Measurements from ENCODE around the gene CCR5AS.
"Not testable (repeated sequence)": the region's sequence is repeated elsewhere in the genome, so short reads cannot be mapped to it uniquely, and the experiment has no call there.

CCR5AS gene

DNA sequence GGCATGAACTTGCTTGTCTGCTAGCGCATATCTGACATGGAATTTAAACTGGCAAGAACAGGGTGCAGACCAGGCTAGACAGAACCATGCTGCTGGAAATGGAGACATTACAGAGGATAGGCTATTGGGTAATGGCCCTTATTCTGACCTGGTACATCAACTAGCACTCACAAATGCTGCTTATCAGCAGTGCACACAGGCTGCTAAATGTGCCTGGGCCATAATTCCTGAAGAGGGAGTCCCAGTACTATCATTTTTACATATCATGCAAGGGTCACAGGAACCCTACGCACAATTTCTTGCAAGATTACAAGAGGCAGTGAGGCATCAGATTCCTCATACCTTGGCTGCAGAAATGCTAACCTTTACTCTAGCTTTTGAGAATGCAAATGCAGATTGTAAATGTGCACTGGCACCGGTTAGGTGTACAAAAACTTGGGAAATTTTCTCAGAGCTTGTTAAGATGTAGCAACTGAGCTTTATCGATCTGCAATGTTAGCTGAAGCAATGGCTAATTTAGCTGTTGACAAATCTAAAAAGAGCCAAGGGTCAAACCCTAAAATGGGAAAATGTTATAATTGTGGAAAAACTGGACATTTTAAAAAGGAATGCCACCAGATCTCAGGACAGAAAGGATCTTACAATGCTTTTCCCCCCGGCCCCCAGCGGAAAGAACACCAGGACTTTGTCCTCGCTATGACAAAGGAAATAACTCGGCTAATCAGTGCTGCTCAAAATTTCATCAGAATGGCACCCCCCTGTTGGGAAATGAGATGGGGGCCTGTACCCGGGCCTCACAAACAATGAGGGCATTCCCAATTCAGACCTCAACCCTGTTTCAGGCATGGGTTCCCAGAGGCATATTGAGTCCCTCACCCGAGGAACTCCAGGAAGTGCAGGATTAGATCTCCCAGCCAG lies 21.3 kb upstream of the CCR5AS start:
- DNase-seq, result no peak

DNA sequence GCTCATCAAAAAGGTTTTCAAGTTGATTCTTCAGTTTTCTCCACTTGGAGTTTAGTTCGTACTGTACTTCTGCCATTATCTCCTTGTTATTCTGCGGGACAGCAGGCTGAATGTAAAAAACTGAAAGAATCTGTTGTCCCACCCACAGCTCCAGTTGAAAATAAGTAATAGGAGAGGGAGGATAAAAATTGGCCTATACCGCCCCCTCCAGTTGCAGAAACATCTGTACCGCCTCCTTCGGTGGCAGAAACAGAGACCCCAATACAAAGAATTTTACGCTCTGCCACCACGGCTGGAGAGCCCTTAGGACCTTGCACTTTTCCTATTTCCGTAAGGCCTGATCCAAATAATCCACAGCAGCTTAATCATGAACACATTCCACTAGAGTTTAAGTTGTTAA lies 20.5 kb upstream of the CCR5AS start:
- not testable (repeated sequence) for DNase-seq

DNA sequence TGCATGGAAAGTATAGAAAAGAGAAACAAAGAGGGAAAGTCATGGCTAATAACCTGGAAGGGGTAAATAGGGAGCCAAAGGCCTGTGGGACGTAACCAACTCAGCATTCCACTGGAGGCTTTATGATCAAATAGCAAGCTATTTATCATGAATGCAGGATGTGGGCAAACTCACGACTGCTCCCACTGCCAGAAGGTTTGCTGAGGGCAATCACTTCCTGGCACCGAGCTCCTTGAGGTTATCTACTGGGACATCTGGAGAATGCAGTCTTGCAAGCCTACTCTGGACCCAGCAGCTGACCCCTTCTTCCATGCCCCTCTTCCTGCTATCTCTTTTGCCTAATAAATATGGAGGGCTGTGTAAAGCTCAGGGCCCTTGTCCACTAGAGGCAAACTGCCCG lies 19.6 kb upstream of the CCR5AS start:
- DNase-seq, result not testable (repeated sequence)

DNA sequence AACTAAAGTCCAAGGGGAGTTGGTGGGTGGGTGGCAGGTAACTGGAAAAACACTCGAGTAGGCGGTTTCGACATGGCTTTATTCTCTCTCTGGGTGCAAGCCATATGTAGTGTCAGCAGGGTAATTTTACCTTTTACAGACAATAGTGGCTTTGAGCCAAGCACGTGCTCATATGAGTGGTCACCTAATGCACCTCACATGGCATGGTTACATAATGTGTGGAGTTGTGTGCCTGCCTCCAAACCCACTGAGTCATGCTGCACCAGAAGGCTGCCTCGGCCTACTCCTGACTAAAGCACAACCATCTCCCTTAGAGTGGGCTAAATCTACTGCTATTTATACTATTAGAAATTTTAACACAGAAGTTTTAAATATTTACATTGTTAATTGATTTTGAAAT lies 16.7 kb upstream of the CCR5AS start:
- DNase-seq, result no peak

DNA sequence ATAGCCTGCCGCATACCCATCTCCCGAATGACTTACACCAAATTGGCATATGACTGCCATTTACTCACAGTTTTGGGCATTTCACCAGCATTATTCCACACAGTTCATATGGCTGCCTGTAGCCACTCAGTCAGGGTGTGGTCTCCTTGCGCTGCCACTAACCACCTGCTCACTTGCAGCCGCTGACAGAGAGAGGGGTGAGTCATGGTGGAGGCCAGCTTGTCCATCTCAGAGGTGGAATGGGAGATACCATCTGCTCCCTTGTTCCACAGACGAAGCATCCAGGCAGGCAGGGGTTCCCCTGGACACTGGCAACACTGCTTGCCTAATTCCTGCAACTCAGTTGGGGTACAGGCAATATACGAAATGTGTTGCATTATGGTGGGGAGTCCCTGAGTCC lies 15.8 kb upstream of the CCR5AS start:
- DNase-seq, result no peak

DNA sequence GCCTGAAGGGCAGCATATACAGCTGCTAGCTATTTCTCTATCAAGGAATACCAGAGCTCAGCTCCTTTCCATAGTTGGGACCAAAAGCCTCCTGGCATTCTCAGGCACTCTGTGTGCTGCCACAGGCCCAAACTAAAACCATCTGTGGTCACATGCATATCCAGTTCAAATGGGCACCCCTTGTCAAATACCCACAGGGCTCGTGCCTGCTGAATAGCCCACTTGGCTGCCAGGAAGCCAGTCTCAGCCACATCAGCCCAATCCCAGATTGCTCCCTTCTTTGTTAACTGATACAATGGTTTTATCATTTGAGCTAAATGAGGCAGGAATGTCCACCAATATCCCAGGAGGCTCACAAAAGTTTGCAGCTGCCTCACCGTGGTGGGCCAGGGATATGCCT lies 14.1 kb upstream of the CCR5AS start:
- no peak for DNase-seq

DNA sequence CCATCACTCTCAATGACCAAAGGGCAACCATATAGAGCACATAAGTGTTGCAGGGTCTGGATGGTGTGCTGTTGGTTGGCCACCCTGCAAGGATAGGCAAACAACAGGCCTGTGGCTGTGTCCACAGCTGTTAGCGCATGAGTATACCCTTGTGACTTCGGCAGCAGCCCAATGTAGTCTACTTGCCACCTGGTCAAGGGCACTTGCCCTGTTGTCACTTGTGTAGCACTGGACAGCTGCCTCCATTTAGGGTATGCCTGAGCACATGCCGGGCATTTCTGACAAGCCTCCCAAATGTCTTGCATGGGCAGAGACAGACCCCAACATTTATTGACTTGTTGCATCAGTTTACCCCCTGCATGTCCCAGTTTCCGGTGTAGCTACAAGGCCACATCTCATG lies 12.9 kb upstream of the CCR5AS start:
- DNase-seq, result no peak

DNA sequence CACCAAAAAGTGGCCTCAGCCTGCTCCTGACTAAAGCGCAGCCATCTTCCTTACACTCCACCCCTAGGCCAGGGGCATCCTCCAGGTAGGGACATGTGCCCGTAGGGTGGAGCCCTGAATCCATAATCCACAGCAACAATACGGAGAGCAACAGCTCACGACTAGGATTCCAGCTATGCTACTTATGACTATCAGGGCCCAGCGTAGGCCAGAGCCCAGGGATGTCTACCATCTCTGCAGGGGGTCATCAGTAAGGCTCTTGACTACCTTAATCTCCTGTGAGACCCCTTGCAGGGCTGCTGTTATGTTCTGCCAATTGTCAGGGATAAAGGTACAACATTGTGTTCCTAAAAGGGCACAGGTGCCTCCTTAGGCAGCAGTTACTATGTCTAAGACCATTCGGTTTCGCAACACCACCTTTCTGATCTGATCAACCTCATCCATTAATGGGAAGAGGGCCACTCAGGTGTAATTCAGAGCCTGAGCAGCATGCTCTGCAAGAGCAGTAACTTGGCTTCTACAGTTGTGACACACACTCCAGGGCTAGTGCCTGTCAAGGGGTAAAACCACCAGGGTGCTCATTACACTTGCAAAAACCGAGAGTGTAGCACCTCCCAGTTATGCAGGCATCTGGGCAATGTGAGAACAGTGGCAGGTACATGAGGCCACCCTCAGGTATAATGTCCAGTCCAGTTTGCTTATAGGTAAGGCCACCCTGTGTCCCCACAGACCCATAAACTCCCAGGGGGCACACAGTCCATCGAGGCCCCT lies 11.2 kb upstream of the CCR5AS start:
- DNase-seq, result no peak

DNA sequence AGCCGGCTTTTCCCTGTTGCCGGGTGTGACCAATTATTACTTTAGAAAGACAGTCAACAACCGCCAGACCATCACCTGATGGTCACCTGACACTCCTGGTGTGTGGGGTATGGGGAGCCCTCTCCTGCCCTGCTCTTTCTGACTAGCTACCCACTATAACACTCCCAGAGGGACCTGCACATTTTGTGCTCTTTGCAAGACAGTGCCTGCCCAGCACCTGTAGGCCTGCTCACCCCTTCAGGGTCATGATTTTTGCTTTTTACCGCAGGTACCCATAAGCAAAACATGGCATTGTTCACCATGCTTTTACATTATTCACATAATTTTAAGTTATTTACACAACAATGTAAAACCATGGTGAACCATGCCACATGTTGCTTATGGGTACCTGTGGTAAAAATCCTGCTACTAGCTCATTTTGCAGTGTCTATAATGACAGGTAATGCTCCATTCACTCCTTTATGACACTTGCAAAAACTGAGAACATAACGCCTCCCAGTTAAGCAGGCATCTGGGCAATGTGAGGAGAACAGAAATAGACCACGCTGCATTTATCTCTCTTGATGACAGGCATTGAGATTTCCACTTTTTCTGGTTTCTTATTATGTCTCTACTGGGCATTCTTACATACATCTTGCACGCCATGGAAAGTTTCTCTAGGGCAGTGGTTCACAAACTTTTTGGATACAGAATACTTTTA lies 10.1 kb upstream of the CCR5AS start:
- no peak for DNase-seq

DNA sequence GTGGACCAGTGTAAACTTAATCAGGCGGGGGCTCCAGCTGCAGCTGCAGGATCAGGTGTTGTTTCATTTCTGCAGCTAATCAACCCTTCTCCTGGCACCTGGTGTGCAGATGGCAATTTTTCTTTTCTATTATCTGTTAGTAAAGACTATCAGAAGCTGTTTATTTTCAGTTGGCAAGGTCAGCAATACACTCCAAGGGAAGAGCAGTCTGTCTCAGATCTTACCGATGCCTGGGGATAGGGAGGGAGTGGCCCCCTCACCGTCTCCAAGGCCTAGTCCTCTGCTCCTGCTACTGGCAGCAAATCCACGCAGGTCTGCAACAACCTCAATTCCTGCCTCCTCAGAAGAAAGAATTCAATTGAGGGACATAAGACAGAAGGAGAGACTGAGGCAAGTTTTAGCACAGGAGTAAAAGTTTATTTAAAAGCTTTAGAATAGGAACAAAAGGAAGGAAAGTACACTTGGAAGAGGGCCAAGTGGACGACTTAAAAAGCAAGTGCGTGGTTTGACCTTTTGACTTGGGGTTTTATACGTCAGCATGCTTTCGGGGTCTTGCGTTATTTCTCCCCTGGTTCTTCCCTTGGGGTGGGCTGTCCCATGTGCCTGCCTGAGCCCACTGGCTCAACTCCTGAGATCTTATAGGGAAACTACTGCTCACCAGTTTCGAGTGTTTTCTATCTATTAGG lies 9.4 kb upstream of the CCR5AS start:
- DNase-seq, result no peak

DNA sequence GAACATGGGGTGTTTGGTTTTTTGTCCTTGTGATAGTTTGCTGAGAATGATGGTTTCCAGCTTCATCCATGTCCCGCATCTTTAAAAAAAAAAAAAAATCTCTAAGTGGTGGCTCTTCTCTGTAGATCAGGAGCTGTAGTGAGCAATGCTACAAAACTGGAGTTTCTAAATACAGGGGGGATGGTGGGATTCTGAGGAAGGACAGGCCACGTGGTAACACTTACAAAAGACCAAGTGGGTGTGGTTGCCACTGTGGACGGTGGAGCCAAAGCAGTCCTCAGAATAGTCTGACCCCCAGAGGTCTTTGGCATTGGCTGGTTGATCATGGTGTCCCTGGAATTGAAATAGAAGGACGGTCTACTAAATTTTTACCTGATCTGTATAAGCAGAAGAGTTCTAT lies 7.9 kb upstream of the CCR5AS start:
- DNase-seq, result no peak

DNA sequence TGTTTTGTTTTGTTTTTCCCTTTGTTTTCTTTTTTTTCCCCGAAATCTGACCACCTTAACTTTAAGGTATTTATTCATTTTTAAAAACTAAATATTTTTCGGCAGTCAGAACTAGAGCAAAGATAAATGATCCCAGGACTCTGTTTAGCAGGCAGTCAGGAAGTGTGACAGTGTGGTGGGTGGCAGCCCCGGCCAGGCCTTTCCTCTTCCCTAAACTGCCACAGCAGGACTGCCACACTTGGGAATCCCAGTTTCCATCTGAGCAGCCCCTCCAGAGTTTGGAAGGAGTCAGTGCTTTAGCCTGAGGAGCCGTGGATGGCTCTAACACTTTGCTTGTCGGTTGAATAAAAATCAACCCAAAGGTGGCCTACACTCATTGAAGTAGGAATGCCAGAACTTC lies 7.1 kb upstream of the CCR5AS start:
- no peak for DNase-seq

DNA sequence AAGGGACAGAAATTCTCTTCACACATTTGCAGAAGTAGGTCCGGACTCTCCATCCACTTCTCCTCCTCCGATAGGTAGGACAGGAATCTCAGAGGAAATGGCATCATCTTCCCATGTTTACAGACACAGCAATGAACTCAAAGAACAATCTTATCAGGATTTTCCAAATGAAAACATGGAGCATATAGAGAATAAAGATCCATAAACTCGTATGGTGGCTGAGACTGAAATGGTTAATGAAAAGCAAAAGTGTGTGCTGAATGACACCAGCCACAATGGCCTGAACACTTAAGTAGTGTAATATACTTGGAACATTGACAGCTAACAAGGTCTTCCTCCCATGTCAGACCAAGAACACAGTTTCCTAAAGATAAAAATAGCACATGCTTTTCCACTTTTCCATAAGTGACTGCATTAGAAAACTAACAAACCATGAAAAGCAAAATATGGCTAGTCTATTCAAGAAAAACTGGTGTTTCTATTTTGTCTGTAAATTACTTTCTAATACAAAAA lies 6.0 kb upstream of the CCR5AS start:
- no peak for DNase-seq

DNA sequence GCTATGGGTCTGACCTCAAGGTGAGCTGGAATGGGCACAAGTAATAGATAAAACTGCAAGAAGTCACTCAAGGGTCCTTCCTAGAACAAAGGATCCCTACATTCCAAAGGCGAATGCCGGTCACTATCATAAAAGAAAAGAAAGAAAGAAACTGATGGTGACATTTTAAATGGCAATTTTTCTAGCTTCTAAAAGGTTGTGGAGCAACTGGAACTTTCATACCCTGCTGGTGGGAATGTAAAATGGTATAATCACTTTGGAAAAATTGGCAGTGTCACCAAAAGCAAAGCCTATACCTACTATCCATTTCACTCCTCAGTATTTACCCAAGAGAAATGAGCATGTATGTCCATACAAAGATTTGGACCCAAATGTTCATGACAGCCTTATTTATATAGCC lies 4.4 kb upstream of the CCR5AS start:
- no peak for DNase-seq

DNA sequence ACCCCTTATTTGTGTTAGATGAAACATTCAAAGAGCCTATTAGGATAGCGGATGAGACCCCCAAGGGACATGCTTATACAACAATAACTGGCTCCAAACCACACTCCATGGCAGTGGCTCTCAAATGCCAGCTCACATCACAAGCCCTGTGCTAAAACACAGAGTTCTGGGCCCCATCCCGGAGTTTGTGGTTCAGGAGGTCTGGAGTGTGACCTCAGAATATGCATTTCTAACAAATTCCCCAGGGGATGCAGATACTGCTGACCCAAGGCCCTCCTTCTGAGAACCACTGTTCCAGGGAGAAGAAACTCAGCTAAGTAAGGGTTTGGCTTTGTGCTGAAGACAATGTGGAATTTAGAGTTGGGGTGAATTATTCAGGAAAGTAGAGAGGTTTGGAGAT lies 3.8 kb upstream of the CCR5AS start:
- DNase-seq, result no peak

DNA sequence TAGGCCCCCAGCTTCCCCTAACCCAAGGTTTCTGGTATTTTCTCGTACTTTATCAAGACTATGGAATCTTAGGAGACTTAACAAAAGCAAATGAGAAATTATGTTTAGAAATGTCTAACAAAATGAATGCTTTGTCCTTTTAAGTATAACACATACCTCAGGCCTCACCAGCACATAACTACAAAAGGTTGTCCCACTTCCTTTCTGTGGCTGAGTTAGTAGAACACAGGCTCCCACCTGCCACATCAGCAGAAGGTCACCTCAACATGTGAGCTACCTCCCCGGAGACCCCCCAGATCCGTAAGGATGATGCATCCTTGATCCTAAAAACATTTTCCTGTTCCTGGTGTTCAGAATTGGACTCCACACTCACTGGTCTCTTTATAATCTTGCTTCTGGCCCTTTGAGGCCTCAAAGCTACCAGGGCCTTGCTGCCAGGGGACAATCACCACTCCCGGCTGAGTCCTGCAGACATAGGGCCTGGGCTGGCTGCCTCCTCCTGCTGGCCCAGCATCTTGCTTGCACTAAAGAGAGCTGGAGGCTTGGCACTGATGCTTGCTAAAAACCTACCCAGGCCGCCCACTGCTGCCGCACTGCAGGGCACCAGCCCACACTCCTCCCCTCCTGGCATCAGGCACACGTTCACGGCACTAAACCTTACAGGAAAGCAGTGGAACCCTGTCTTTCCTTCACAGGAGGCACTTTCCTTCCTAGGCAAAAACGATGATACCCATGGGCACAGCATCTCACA lies 3.0 kb upstream of the CCR5AS start:
- DNase-seq, result no peak

DNA sequence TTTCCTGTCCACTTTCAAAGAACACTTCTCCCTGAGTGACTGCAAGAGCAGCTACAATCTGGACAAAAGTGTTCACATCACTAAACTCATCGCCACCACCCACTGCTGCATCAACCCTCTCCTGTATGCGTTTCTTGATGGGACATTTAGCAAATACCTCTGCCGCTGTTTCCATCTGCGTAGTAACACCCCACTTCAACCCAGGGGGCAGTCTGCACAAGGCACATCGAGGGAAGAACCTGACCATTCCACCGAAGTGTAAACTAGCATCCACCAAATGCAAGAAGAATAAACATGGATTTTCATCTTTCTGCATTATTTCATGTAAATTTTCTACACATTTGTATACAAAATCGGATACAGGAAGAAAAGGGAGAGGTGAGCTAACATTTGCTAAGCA lies 2.0 kb upstream of the CCR5AS start:
- DNase-seq, result no peak

DNA sequence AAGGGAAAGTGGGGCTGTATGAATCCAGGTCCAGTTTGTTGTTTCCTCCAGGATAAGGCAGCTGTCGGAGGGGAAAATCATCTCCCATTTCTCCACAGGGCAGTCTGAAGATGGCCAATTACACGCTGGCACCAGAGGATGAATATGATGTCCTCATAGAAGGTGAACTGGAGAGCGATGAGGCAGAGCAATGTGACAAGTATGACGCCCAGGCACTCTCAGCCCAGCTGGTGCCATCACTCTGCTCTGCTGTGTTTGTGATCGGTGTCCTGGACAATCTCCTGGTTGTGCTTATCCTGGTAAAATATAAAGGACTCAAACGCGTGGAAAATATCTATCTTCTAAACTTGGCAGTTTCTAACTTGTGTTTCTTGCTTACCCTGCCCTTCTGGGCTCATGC lies 1.1 kb upstream of the CCR5AS start:
- no peak for DNase-seq

DNA sequence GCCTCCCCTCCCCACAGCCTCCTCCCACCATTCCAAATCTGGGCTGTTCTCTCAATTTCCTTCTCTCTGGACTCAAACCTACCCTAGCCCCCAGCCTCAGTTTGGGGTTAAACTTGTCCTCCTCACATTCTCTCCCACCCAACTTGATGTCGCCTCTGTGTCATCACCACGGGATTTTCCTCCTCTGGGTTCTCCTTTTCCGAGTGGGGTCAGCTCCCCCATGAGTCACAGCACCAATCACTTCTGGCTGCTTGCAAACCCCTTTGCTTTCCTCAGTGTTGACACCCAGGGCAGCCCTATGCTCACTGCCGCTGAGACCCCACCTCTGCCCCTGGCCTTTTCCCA lies 451 bp downstream of the CCR5AS start:
- DNase-seq, result no peak

DNA sequence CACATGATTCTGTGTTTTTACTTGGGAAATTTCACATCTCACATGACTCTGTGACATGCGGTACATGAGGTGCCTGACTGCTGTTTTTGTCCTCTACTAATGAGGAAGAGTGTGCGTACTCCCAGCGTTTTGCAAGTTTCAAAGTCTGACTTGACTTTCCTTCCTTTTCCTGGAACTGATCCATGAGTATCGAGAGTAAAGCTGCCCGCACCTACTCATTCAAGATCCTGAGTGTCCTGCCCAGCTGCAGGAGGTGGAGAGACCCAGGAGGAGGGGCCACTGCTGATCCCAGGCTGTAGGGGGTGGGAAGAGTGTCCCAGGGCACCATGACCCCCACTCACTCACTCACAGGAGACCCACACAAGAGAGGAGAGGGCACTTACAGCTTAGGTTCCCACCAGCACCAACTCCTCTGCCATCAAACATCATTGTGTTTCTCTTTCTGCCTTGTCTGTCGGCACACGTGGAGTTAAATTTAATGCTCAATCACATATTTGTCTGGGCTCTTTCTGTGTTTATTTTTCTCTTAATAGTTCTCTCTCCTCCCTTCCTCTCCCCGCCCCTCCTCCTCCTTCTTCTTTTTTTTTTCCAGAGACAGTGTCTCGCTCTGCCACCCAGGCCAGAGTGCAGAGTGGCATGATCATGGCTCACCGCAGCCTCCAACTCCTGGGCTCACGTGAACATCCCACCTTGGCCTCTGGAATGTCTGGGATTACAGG lies 1.4 kb downstream of the CCR5AS start:
- DNase-seq, result no peak

DNA sequence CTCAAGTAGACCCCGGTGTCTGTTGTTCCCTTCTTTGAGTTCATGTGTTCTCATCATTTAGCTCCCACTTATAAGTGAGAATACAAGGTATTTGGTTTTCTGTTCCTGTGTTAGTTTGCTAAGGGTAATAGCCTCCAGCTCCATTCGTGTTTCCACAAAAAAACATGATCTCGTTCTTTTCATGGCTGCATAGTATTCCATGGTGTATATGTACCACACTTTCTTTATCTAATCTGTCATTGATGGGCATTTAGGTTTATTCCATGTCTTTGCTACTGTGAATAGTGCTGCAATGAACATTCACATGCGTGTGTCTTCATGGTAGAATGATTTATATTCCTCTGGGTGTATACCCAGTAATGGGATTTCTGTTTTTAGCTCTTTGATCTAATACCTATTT lies 4.0 kb downstream of the CCR5AS start:
- DNase-seq, result not testable (repeated sequence)

DNA sequence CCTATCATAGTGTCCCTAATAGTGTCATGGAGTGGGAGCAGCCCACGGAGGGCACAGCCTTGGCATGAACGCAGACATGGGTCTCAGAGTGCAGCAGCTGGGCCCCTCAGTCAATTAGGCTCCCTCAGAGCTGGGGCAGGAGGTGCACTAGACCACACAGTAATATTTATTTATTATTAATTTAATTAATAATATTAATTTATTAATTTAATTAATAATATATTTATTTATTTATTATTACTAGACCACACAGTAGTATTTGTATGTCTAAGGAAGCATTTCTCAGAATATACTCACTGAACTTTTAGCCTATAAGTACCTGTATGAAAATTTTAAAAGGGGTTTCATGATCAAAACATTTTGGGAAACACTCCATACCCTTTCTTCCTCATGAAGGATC lies 5.3 kb downstream of the CCR5AS start:
- DNase-seq, result no peak
